ENCODE data around the gene MPP3. TPM values are rescaled to one million over a fixed set of nuclear protein-coding genes. Genes with fewer than 3 reads are reported as not detected.

Gene MPP3
- total RNA-seq, 2 donors from 2014 or later = 0.90 TPM; not detected in 1

- ATAC-seq (peak; percentile 97), DNase-seq (peak; percentile 65 to 73 (median 73))
- H3K36me3 Mint-ChIP-seq (ENCODE audit: low read depth) = peaks cover 2% of the 10 kb centered on the region
- H3K4me1 Mint-ChIP-seq = peaks cover 10% of the 10 kb centered on the region
- peak within 1 kb of the TSS; percentile 86 for H3K4me3 Mint-ChIP-seq
- no peak within 1 kb of the TSS for H3K27ac Mint-ChIP-seq
- peaks cover 33% of the 10 kb centered on the region for H3K27me3 Mint-ChIP-seq
- H3K9me3 ChIP-seq (ENCODE audit: control insufficient read depth, low read length, poor library complexity, severe bottlenecking) = no peaks in the 10 kb centered on the region
These were observed 54.4 kb downstream of the MPP3 start, which contains the start of gene DUSP3 for GRCh38 chr17:43778337-43779144. TSS of gene DUSP3 (minus strand) at chr17:43778977. CDS start at chr17:43778924, 53 bp downstream.

DNA sequence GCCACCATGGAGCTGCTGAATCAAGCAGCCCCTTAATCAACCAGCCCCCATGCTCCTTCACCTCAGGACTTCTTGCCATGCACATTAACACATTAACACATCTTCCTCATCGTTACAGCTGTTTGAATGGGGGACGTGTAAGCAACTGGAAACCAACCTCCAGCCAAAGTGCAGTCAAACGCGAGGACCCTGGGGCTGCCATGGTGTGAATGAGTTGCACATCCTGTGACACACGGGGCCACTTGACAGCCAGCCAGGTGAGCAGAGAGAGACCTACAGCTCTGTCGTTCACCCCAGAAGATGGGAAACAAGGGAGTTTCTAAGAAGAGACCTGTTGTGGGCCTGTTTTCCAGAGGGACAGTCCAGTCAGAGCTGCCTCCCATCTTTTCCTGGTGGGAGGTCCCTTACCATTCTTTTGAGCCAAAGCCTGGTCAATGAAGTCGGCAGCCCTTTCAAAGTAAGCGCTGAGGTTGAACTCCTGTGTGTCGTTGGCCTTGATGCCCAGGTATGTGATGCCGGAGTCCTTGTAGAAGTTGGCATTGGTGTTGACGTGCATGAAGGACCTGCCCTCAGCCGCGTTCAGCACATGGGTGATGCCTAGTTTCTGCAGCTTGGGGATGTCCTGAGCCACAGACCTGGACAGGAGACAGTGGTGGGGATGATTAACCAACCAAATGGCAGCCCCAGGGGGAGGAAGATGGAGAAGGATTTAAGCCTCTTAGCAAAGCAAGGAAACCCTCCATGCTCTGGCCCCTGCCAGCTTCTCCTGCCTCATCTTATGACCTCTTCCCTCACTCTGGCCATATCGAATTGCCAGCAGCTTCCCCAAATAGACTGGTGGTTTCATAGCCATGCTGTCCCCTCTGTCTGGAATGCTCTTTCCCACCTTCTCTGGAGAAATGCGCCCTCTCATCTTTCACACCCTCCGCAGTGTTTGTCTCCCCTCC lies 58.4 kb downstream of the MPP3 start:
- H3K4me1 Mint-ChIP-seq = peaks cover 10% of the 10 kb centered on the region
- H3K27ac Mint-ChIP-seq = no peak overlapping the region
- H3K27me3 Mint-ChIP-seq = no peaks in the 10 kb centered on the region

DNA sequence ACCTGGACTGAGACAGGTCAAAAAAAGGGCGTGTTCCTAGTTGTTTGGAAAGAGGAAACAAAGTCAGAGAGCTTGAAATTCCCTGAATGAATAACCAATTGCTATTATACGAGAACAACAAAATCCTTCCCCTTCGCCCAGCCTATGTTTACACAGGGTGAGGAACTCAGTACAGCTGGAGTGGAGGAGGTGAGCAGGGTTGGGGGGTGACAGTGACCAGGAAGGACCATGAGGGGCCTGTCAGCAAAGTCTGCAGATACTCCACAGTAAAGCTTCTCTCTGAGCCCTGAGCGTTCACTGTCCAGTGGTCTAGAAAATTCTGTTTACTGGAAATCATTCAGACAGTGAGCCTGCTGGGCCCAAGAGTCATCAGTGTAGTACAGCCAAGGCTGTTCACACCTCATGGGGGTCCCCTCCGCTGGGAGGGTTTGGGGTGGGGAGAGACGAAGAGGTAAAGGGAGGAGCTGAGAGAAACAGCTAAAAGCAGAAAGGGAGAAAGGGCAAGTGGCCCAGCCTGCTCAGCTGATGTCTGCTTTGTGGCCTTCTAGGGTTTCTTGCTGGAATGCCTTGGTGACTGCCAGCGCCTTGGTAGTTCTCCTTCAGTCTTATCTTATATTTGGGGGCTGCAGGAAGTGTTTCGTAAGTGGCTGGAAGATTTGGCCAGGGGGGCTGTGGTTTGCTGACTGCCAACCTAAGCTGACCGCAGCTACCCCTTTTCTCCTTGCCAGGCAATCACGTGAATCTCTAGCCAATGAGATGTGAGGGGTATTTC lies 59.9 kb downstream of the MPP3 start:
- Mint-ChIP-seq H3K36me3 (ENCODE audit: low read depth) (peaks cover 12% of the 10 kb centered on the region), H3K4me1 (peaks cover 7% of the 10 kb centered on the region), H3K27ac (no peak overlapping the region), H3K4me3 (no peak overlapping the region), H3K27me3 (no peaks in the 10 kb centered on the region)
- ATAC-seq = no peak
- no peaks in the 10 kb centered on the region for H3K9me3 ChIP-seq (ENCODE audit: control insufficient read depth, low read length, poor library complexity, severe bottlenecking)
- DNase-seq = no peak

More for the DNA sequence above, 58.4 kb downstream of the MPP3 start:
- H3K9me3 ChIP-seq (ENCODE audit: control insufficient read depth, low read length, poor library complexity, severe bottlenecking) = no peaks in the 10 kb centered on the region
- Mint-ChIP-seq H3K4me3 (no peak overlapping the region), H3K36me3 (ENCODE audit: low read depth) (peaks cover 10% of the 10 kb centered on the region)
- no peak for DNase-seq
- no peak for ATAC-seq

- H3K9me3 ChIP-seq (ENCODE audit: control insufficient read depth, low read length, poor library complexity, severe bottlenecking) = no peaks in the 10 kb centered on the region
- Mint-ChIP-seq H3K4me3 (no peak overlapping the region), H3K4me1 (peaks cover 3% of the 10 kb centered on the region), H3K27ac (no peak overlapping the region), H3K36me3 (ENCODE audit: low read depth) (peaks cover 12% of the 10 kb centered on the region), H3K27me3 (no peaks in the 10 kb centered on the region)
- DNase-seq = no peak
- ATAC-seq = no peak
These were observed 61.5 kb downstream of the MPP3 start for GRCh38 chr17:43771463-43771862.

- Mint-ChIP-seq H3K4me1 (no peaks in the 10 kb centered on the region), H3K27ac (no peak overlapping the region), H3K4me3 (no peak overlapping the region), H3K36me3 (ENCODE audit: low read depth) (peaks cover 12% of the 10 kb centered on the region), H3K27me3 (no peaks in the 10 kb centered on the region)
- no peak for DNase-seq
- H3K9me3 ChIP-seq (ENCODE audit: control insufficient read depth, low read length, poor library complexity, severe bottlenecking) = no peaks in the 10 kb centered on the region
- no peak for ATAC-seq
These were observed 62.0 kb downstream of the MPP3 start for GRCh38 chr17:43770957-43771356.

- Mint-ChIP-seq H3K27me3 (no peaks in the 10 kb centered on the region), H3K36me3 (ENCODE audit: low read depth) (peaks cover 12% of the 10 kb centered on the region), H3K27ac (no peak overlapping the region), H3K4me1 (no peaks in the 10 kb centered on the region), H3K4me3 (no peak overlapping the region)
- no peak for ATAC-seq
- DNase-seq = no peak
- H3K9me3 ChIP-seq (ENCODE audit: control insufficient read depth, low read length, poor library complexity, severe bottlenecking) = no peaks in the 10 kb centered on the region
These were observed 63.1 kb downstream of the MPP3 start for GRCh38 chr17:43769859-43770258.

DNA sequence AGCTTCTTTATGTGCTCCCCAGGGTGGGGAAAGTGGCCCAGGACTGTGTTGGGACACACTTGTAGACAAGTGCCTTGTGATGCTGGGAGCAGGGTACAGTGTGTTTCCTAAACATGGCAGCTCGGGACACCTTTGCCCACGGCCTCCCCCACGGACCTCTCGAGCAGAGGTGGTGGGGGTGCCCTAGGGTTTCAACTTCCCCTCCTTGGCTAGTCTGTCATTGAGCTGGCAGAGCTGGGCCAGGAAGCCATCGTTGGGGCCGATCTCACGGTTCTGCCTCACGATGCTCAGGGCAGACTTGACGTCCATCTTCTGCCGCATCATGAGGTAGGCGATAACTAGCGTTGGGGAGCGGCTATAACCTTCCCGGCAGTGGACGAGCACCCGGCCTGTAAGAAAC lies 63.5 kb downstream of the MPP3 start:
- Mint-ChIP-seq H3K36me3 (ENCODE audit: low read depth) (peaks cover 12% of the 10 kb centered on the region), H3K27ac (no peak overlapping the region), H3K4me3 (no peak overlapping the region), H3K27me3 (no peaks in the 10 kb centered on the region), H3K4me1 (no peaks in the 10 kb centered on the region)
- ATAC-seq (no peak), DNase-seq (no peak)
- no peaks in the 10 kb centered on the region for H3K9me3 ChIP-seq (ENCODE audit: control insufficient read depth, low read length, poor library complexity, severe bottlenecking)

DNA sequence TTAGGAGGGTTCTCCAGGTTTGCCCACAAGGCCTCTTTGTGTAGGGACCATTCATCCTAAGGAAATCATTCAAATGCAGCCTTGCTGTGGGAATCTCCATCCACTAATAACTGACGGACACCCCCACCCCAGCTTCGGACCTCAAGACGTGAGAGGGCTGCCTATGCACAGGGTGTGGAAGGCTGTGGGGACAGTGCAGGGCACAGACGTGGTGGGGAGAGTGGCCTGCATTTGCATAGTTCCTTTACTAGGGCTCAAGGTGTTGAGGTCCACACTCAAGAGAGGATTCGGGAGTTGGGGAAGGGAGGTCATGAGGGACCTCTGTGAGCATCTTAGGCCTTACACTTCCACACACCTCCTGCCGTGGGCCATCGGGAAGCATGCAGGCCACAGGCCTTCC lies 64.0 kb downstream of the MPP3 start:
- H3K27ac Mint-ChIP-seq = no peak overlapping the region
- no peaks in the 10 kb centered on the region for H3K27me3 Mint-ChIP-seq
- no peak overlapping the region for H3K4me3 Mint-ChIP-seq
- ATAC-seq (no peak), DNase-seq (no peak)
- H3K36me3 Mint-ChIP-seq (ENCODE audit: low read depth) = peaks cover 12% of the 10 kb centered on the region
- no peaks in the 10 kb centered on the region for H3K9me3 ChIP-seq (ENCODE audit: control insufficient read depth, low read length, poor library complexity, severe bottlenecking)
- no peaks in the 10 kb centered on the region for H3K4me1 Mint-ChIP-seq

DNA sequence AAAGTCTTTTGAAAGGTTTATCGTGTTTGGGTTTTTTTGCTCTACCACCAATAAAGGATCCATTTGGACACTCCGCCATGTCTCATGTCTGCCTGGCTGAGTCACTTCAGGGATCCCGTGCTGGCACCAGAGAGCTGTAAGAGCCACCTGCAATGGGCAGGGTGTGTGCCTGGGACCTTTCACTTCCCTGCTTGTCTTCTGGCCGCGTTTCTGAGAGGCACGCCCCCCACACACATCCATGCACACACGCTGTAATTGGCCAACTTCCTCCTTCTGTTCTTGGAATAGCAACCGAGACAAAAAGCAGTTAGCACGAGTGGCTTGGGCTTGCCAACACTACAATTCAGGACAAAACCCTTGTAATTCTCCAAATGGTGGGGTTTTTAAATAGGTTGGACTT lies 64.6 kb downstream of the MPP3 start:
- Mint-ChIP-seq H3K4me3 (no peak overlapping the region), H3K27me3 (no peaks in the 10 kb centered on the region), H3K27ac (no peak overlapping the region), H3K36me3 (ENCODE audit: low read depth) (peaks cover 9% of the 10 kb centered on the region), H3K4me1 (no peaks in the 10 kb centered on the region)
- no peaks in the 10 kb centered on the region for H3K9me3 ChIP-seq (ENCODE audit: control insufficient read depth, low read length, poor library complexity, severe bottlenecking)
- no peak for DNase-seq
- no peak for ATAC-seq

DNA sequence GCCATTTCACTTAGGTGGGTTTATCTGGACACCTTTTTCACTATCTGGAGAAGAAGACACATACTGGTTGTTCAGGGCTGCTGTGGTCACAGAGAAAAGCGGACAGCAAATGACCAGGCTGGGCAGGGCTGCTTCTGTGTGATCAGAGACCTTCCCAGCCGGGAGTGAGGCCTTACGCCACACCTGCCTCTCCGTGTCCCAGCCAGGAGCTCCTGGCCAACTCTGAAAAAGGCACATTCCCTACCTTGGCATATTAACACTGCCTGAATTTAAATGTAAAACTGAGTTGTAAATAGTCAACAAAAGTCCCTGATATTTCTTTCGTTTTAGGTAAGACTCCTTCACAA lies 65.3 kb downstream of the MPP3 start:
- no peaks in the 10 kb centered on the region for H3K4me1 Mint-ChIP-seq
- no peak overlapping the region for H3K4me3 Mint-ChIP-seq
- no peaks in the 10 kb centered on the region for H3K27me3 Mint-ChIP-seq
- no peak overlapping the region for H3K27ac Mint-ChIP-seq
- no peak for DNase-seq
- peaks cover 8% of the 10 kb centered on the region for H3K36me3 Mint-ChIP-seq (ENCODE audit: low read depth)
- ATAC-seq = no peak
- H3K9me3 ChIP-seq (ENCODE audit: control insufficient read depth, low read length, poor library complexity, severe bottlenecking) = no peaks in the 10 kb centered on the region

DNA sequence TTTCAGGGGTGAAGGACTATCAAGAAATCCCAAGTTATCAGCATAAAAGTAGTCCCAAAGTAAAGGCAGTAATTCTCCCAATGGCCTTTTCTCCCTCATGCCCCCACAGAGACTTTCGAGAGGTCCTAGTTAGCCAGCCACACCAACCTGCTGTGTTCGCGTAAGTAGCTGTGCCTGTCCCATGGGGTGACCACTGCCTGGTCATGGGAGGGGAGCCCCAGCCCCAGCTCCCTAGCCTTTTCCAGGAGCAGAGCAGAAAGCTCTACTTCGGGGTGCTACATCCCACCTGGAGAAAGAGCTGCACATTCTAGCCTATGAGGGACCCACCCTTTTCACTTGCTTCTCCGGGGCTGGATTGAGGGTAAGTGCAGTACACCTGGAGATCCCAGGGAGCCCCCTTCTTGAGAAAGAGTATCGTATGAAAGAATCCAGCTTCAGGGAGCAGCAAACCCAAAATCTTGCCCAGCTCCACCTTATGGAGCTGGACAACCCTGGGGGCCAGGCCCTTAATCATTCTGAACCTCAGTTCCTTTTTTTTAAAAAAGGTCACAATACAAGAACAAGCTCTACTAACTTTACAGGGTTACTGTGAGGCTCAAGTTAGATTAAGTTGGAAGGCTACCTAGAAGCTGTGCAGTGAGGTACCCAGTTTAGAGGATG lies 65.8 kb downstream of the MPP3 start:
- H3K4me1 Mint-ChIP-seq = no peaks in the 10 kb centered on the region
- ATAC-seq (no peak), DNase-seq (no peak)
- no peak overlapping the region for H3K27ac Mint-ChIP-seq
- no peak overlapping the region for H3K4me3 Mint-ChIP-seq
- peaks cover 5% of the 10 kb centered on the region for H3K36me3 Mint-ChIP-seq (ENCODE audit: low read depth)
- H3K9me3 ChIP-seq (ENCODE audit: control insufficient read depth, low read length, poor library complexity, severe bottlenecking) = no peaks in the 10 kb centered on the region
- H3K27me3 Mint-ChIP-seq = no peaks in the 10 kb centered on the region

GRCh38 chr17:43766413-43767052 lies 66.4 kb downstream of the MPP3 start:
- no peak overlapping the region for H3K27ac Mint-ChIP-seq
- no peak overlapping the region for H3K4me3 Mint-ChIP-seq

More at GRCh38 chr17:43766413-43767052, 66.4 kb downstream of the MPP3 start:
- DNase-seq = peak; percentile 22 to 34 (median 32)
- H3K36me3 Mint-ChIP-seq (ENCODE audit: low read depth) = peaks cover 2% of the 10 kb centered on the region
- H3K27me3 Mint-ChIP-seq = no peaks in the 10 kb centered on the region
- no peak for ATAC-seq
- no peaks in the 10 kb centered on the region for H3K9me3 ChIP-seq (ENCODE audit: control insufficient read depth, low read length, poor library complexity, severe bottlenecking)
- no peaks in the 10 kb centered on the region for H3K4me1 Mint-ChIP-seq
